Central memory CD4-positive, alpha-beta T cell (primary cell): ENCODE measurements around the gene LLCFC1.

ENCODE experiments used
- DNase-seq: peaks from one replicate; pipeline ENCODE4 v3.0.0; 2022

Gene LLCFC1

GRCh38 chr7:142910481-142910880 lies 28.8 kb upstream of the LLCFC1 start:
- no peak for DNase-seq

- DNase-seq, result no peak
Observed at GRCh38 chr7:142913051-142913450, 26.2 kb upstream of the LLCFC1 start.

GRCh38 chr7:142913566-142913965 lies 25.7 kb upstream of the LLCFC1 start:
- no peak for DNase-seq

- DNase-seq, result no peak
Observed at GRCh38 chr7:142914121-142914520, 25.2 kb upstream of the LLCFC1 start.

GRCh38 chr7:142915315-142915714 lies 24.0 kb upstream of the LLCFC1 start:
- DNase-seq, result no peak

GRCh38 chr7:142916508-142916907 lies 22.8 kb upstream of the LLCFC1 start:
- no peak for DNase-seq

GRCh38 chr7:142917447-142917846 lies 21.8 kb upstream of the LLCFC1 start:
- no peak for DNase-seq

- DNase-seq, result no peak
Observed at GRCh38 chr7:142918901-142919300, 20.4 kb upstream of the LLCFC1 start.

- DNase-seq, result no peak
Observed at GRCh38 chr7:142919656-142920055, 19.6 kb upstream of the LLCFC1 start.

- DNase-seq, result no peak
Observed at GRCh38 chr7:142923391-142923790, 15.9 kb upstream of the LLCFC1 start.

GRCh38 chr7:142925413-142925812 lies 13.9 kb upstream of the LLCFC1 start:
- DNase-seq, result no peak

- DNase-seq, result no peak
Observed at GRCh38 chr7:142927085-142927745, 12.1 kb upstream of the LLCFC1 start.

- no peak for DNase-seq
Observed at GRCh38 chr7:142927949-142928348, 11.3 kb upstream of the LLCFC1 start.

GRCh38 chr7:142930126-142930730 lies 9.1 kb upstream of the LLCFC1 start:
- DNase-seq, result no peak

- no peak for DNase-seq
Observed at GRCh38 chr7:142932386-142933091, 6.7 kb upstream of the LLCFC1 start.

- no peak for DNase-seq
Observed at GRCh38 chr7:142933092-142933475, 6.2 kb upstream of the LLCFC1 start.

GRCh38 chr7:142933624-142934023 lies 5.7 kb upstream of the LLCFC1 start, which contains the start of gene TRPV5:
Gene TRPV5, minus strand, starts transcription at chr7:142933746. Its CDS starts 287 bp downstream, at chr7:142933459.
- no peak for DNase-seq

- no peak for DNase-seq
Observed at GRCh38 chr7:142934056-142934455, 5.2 kb upstream of the LLCFC1 start.

GRCh38 chr7:142935941-142936565 lies 3.2 kb upstream of the LLCFC1 start:
- no peak for DNase-seq

GRCh38 chr7:142938611-142939010 lies 673 bp upstream of the LLCFC1 start:
- DNase-seq, result no peak

GRCh38 chr7:142940966-142941535 lies 1.8 kb downstream of the LLCFC1 start:
- DNase-seq, result no peak

GRCh38 chr7:142941541-142941940 lies 2.3 kb downstream of the LLCFC1 start:
- DNase-seq, result no peak

- no peak for DNase-seq
Observed at GRCh38 chr7:142942746-142943145, 3.5 kb downstream of the LLCFC1 start.
